ENCODE measurements around the gene YTHDC1. TPM values are rescaled to one million over a fixed set of nuclear protein-coding genes. Genes with fewer than 3 reads are reported as not detected.

YTHDC1 gene
- total RNA-seq, 2 experiments from 2014 or later, result 76.3 to 81.0 TPM

DNA sequence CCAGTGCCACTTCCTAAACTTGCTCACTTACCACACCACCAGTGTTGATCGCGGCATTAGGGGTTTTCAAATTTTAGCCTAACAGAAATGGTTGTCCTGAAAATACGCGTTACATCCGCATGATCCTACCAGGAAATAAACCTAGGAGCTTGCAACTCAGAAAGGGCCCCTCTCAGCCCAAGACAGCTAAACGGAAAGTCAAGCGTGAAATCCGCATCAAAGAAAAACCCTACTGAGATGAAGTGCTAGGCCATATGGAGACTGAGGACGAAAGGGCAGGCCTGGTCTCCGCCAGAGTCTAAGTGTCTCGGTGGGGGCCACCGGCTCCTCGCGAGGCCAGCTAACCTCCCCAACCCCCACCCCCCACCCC is 626 bp downstream of the YTHDC1 start:
- Mint-ChIP-seq H3K36me3 (ENCODE audit: low read depth) (peaks cover 13% of the 10 kb centered on the region), H3K27me3 (ENCODE audit: low read depth) (no peaks in the 10 kb centered on the region), H3K9me3 (no peaks in the 10 kb centered on the region), H3K4me3 (peak overlapping the region; percentile 97), H3K27ac (peak overlapping the region; percentile 99), H3K4me1 (ENCODE audit: low read depth) (peaks cover 35% of the 10 kb centered on the region)
- intact Hi-C loops (cut with micrococcal nuclease), result loop anchor here (2.0 to 10.0 kb wide), 5 partner anchors 14 to 1416 kb away; partner anchors contain the start of gene SULT1B1
- CTCF ChIA-PET, result no interaction called here
- peak; percentile 35 for DNase-seq

DNA sequence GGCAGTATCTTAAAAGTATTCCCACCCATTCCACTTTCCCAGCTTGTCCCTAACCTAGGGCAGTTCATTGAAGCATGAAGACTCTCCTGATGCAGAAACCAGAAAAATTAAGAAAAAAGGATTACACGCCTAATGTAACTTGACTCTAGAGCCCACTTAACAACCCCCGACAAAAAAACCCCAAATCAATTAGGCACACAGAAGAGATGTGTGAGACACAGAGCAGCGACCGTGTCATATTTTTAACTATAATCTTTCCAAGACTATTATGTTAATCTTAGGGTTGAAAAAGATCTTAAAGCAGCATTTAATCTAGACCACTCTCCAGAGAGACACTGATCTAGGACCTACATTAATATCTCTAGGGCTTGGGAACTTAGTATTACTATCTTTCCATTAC is 1.3 kb downstream of the YTHDC1 start:
- no peaks in the 10 kb centered on the region for H3K27me3 Mint-ChIP-seq (ENCODE audit: low read depth)
- H3K27ac Mint-ChIP-seq, result peak overlapping the region; percentile 99
- H3K4me1 Mint-ChIP-seq (ENCODE audit: low read depth), result peaks cover 42% of the 10 kb centered on the region
- peaks cover 14% of the 10 kb centered on the region for H3K36me3 Mint-ChIP-seq (ENCODE audit: low read depth)
- H3K9me3 Mint-ChIP-seq, result no peaks in the 10 kb centered on the region
- H3K4me3 Mint-ChIP-seq, result peak overlapping the region; percentile 97
- no peak for DNase-seq
- CTCF ChIA-PET, result no interaction called here
- intact Hi-C loops (cut with micrococcal nuclease), result loop anchor here (2.0 to 10.0 kb wide), 5 partner anchors 14 to 1416 kb away; partner anchors contain the start of gene SULT1B1

DNA sequence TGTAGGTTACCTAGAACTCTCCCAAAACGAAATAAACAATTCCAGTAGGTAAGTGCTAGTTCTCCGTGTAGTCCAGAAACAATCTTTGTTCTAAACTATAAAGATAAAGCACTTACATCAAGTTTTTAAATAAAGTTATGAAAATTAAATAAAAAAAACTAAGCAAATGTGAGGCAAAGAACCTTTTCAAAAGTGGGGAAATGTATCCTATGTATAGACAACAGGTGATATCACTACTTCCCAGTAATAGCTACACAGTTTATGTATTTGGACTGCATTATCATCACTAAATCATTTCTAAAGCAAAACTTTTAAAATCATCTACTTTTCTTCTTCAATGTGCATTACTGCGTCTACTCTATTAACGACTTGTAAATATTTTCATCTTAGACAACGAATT is 2.0 kb downstream of the YTHDC1 start:
- Mint-ChIP-seq H3K27me3 (ENCODE audit: low read depth) (no peaks in the 10 kb centered on the region), H3K4me3 (peak overlapping the region; percentile 97), H3K4me1 (ENCODE audit: low read depth) (peaks cover 47% of the 10 kb centered on the region), H3K9me3 (no peaks in the 10 kb centered on the region), H3K36me3 (ENCODE audit: low read depth) (peaks cover 14% of the 10 kb centered on the region), H3K27ac (peak overlapping the region; percentile 99)
- CTCF ChIA-PET, result no interaction called here
- intact Hi-C loops (cut with micrococcal nuclease), result loop anchor here (2.0 to 10.0 kb wide), 5 partner anchors 13 to 1417 kb away; partner anchors contain the start of gene SULT1B1
- no peak for DNase-seq

DNA sequence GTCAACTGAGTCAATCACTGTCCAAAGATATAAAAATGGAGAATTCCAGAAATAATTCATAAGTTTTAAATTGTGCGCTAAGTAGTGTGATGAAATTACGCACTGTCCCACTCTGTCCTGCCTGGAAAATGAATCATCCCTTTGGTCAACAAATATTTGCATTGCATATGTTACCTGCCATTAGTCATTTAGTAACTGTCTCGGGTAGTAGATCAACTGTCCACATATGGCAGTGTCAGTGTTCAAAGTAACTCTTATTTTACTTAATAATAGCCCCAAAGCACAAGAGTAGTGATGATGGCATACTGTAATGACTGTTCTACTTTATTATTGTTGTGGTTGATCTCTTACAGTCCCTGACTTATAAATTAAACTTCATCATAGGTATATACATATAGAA is 3.4 kb downstream of the YTHDC1 start:
- Mint-ChIP-seq H3K4me3 (no peak overlapping the region), H3K36me3 (ENCODE audit: low read depth) (peaks cover 17% of the 10 kb centered on the region), H3K27me3 (ENCODE audit: low read depth) (no peaks in the 10 kb centered on the region), H3K27ac (no peak overlapping the region), H3K9me3 (no peaks in the 10 kb centered on the region), H3K4me1 (ENCODE audit: low read depth) (peaks cover 56% of the 10 kb centered on the region)
- intact Hi-C loops (cut with micrococcal nuclease), result loop anchor here (5.0 to 10.0 kb wide), 3 partner anchors 34 to 1418 kb away; partner anchors contain the start of gene SULT1B1
- CTCF ChIA-PET, result no interaction called here
- DNase-seq, result no peak

DNA sequence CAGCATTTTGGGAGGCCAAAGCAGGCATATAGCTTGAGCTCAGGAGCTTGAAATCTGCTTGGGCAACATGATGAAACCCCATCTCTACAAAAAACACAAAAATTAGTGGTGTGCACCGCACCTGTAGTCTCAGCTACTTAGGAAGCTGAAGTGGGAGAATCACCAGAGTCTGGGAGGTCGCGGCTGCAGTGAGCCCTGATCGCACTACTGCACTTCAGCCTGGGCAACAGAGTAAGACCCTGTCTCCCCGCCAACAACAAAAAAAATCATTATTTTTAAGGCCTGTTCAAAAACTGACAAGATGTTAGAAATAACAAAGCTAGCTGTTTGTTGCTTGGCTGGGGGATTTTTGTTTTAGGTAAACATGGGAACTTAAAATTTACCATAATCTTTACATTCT is 5.1 kb downstream of the YTHDC1 start:
- intact Hi-C loops (cut with micrococcal nuclease), result loop anchor here (5.0 to 10.0 kb wide), 3 partner anchors 32 to 1420 kb away; partner anchors contain the start of gene SULT1B1
- no peak for DNase-seq
- peaks cover 15% of the 10 kb centered on the region for H3K36me3 Mint-ChIP-seq (ENCODE audit: low read depth)
- CTCF ChIA-PET, result interaction anchor here (1.2 to 1.4 kb wide), 2 partner anchors 11 to 31 kb away, joined by 3 to 4 read pairs; no protein-coding TSS in a partner anchor
- no peak overlapping the region for H3K27ac Mint-ChIP-seq
- H3K9me3 Mint-ChIP-seq, result no peaks in the 10 kb centered on the region
- H3K27me3 Mint-ChIP-seq (ENCODE audit: low read depth), result no peaks in the 10 kb centered on the region
- peaks cover 67% of the 10 kb centered on the region for H3K4me1 Mint-ChIP-seq (ENCODE audit: low read depth)
- no peak overlapping the region for H3K4me3 Mint-ChIP-seq

DNA sequence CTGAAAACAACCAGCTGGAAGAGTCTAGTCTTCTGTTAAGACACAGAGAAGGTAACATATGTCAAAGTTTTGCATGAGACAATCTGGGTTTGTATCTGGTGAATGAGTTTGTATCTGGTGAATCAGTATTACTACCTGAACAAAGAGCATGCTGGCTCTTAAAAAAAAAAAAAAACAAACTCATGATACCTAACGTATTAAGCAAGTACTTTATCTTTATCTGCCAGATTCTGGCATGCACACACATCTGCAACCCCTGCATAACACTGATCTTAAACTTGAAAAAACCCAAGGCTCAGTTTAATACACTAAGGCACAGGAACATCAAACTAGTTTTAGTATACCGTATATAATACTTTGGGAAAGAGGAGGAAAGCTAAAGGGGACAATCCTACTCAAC is 5.8 kb downstream of the YTHDC1 start:
- CTCF ChIA-PET, result interaction anchor here (1.2 to 1.4 kb wide), 2 partner anchors 11 to 31 kb away, joined by 3 to 4 read pairs; no protein-coding TSS in a partner anchor
- Mint-ChIP-seq H3K9me3 (no peaks in the 10 kb centered on the region), H3K4me1 (ENCODE audit: low read depth) (peaks cover 75% of the 10 kb centered on the region), H3K27ac (no peak overlapping the region), H3K36me3 (ENCODE audit: low read depth) (peaks cover 12% of the 10 kb centered on the region), H3K4me3 (no peak overlapping the region), H3K27me3 (ENCODE audit: low read depth) (no peaks in the 10 kb centered on the region)
- no peak for DNase-seq
- intact Hi-C loops (cut with micrococcal nuclease), result loop anchor here (10.0 kb wide), 1 partner anchor 1421 kb away; the partner anchor contains the start of gene SULT1B1

DNA sequence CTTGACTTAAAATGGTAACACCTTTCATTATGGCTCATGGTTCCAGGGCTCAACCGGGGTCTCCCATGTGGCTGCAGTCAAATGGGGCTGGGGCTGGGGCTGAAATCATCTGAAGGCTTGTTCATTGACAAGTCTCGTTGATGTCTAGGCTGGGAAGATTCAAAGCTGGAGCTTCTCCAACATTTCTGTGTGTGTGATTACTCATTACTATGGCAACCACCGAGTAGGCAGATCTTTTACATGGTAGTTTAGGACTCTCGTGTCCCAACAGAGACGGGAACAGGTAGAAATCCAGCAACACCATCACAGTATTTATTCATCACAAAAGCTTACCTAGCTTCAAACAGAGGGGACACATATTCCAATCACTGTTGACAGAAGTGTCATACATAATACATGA is 7.8 kb downstream of the YTHDC1 start:
- peak overlapping the region; percentile 2 for H3K27ac Mint-ChIP-seq
- peaks cover 75% of the 10 kb centered on the region for H3K4me1 Mint-ChIP-seq (ENCODE audit: low read depth)
- peaks cover 12% of the 10 kb centered on the region for H3K36me3 Mint-ChIP-seq (ENCODE audit: low read depth)
- CTCF ChIA-PET, result interaction anchor here (0.6 to 1.6 kb wide), 2 partner anchors 9 to 301 kb away, joined by 3 read pairs; no protein-coding TSS in a partner anchor
- no peak overlapping the region for H3K4me3 Mint-ChIP-seq
- no peaks in the 10 kb centered on the region for H3K27me3 Mint-ChIP-seq (ENCODE audit: low read depth)
- H3K9me3 Mint-ChIP-seq, result no peaks in the 10 kb centered on the region
- intact Hi-C loops (cut with micrococcal nuclease), result loop anchor here (10.0 kb wide), 1 partner anchor 1423 kb away; the partner anchor contains the start of gene SULT1B1
- DNase-seq, result no peak

DNA sequence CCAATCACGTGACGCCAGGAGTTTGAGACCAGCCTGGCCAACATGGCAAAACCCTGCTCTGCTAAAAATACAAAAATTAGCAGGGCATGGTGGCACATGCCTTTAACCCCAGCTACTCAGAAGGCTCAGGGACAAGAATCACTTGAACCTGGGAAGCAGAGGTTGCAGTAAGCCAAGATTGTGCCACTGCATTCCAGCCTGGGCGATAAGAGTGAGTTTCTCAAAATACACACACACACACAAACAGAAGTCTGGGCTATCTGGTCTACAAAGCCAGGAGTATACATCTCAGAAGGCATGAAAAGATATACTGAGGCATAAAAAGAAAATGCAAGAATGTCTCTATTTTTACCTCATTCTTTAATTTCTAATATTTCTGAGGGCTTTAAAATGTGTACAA is 11.3 kb downstream of the YTHDC1 start:
- Mint-ChIP-seq H3K4me1 (ENCODE audit: low read depth) (peaks cover 56% of the 10 kb centered on the region), H3K9me3 (no peaks in the 10 kb centered on the region), H3K36me3 (ENCODE audit: low read depth) (peaks cover 20% of the 10 kb centered on the region), H3K4me3 (no peak overlapping the region), H3K27ac (no peak overlapping the region), H3K27me3 (ENCODE audit: low read depth) (no peaks in the 10 kb centered on the region)
- DNase-seq, result no peak
- intact Hi-C loops (cut with micrococcal nuclease), result no loop called here
- CTCF ChIA-PET, result no interaction called here

DNA sequence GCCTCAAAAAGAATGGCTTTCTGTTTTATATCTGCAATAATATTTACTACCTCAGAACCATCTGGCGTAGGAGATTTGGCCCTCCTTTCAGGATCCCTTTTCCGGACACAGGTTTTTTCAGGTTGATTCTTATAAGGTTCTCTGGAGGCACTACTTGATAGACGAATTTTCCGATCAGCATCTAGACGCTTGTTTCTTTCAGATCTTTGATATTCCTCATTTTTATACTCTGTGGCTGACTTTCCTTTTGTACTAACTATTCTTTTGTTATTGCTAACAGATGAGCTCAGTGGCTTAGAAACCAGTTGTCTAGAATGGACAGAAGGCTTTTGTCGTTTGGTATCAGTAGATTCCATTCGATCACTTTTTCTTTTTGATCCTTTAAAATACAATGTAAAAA is 12.4 kb downstream of the YTHDC1 start:
- CTCF ChIA-PET, result interaction anchor here (0.6 kb wide), 1 partner anchor 70 kb away, joined by 3 read pairs; no protein-coding TSS in a partner anchor
- peaks cover 55% of the 10 kb centered on the region for H3K4me1 Mint-ChIP-seq (ENCODE audit: low read depth)

DNA sequence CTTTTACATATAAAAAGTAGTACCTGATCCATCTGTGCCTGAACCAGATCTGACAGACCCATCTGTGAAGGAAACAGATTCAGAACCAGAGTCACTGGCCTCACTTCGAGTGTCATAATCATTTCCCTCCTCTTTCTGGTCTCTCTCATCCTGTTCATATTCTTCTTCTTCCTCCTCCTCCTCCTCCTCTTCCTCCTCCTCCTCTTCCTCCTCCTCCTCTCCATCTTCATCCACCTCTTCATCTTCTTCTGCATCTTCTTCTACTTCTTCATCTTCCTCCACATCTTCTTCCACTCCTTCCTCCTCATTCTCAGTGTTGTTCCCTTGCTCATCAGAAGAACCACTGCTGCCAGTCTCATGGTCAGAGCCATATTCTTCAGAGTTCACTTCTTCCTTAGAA is 12.9 kb downstream of the YTHDC1 start:
- no peaks in the 10 kb centered on the region for H3K9me3 Mint-ChIP-seq
- no peak for DNase-seq
- CTCF ChIA-PET, result interaction anchor here (0.7 kb wide), 1 partner anchor 39 kb away, joined by 3 read pairs; no protein-coding TSS in a partner anchor
- peak overlapping the region; percentile 74 for H3K27ac Mint-ChIP-seq
- no peak overlapping the region for H3K4me3 Mint-ChIP-seq
- intact Hi-C loops (cut with micrococcal nuclease), result no loop called here
- H3K4me1 Mint-ChIP-seq (ENCODE audit: low read depth), result peaks cover 51% of the 10 kb centered on the region
- peaks cover 23% of the 10 kb centered on the region for H3K36me3 Mint-ChIP-seq (ENCODE audit: low read depth)
- no peaks in the 10 kb centered on the region for H3K27me3 Mint-ChIP-seq (ENCODE audit: low read depth)

More for the DNA sequence above, 12.4 kb downstream of the YTHDC1 start:
- H3K27me3 Mint-ChIP-seq (ENCODE audit: low read depth), result no peaks in the 10 kb centered on the region
- H3K4me3 Mint-ChIP-seq, result no peak overlapping the region
- DNase-seq, result no peak
- intact Hi-C loops (cut with micrococcal nuclease), result no loop called here
- H3K27ac Mint-ChIP-seq, result peak overlapping the region; percentile 74
- H3K9me3 Mint-ChIP-seq, result no peaks in the 10 kb centered on the region
- H3K36me3 Mint-ChIP-seq (ENCODE audit: low read depth), result peaks cover 24% of the 10 kb centered on the region

DNA sequence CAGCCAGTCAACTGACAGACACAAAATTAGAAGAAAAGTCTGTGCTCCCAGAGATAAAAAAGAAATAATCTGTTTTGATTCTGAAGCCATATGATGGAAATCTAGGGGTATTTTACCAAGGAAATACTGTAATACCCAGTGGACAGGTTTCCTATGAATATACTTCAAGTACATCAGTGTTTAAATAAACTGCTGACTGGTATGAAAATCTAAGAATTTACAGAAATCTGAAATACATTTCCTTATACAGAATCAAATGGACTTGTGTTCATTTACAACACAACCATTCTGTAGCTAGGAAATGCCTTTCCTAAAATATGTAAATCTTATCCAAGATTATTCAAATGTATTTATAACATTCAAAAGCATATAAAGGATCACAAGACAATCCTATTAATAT is 13.4 kb downstream of the YTHDC1 start:
- Mint-ChIP-seq H3K4me3 (no peak overlapping the region), H3K36me3 (ENCODE audit: low read depth) (peaks cover 24% of the 10 kb centered on the region), H3K9me3 (no peaks in the 10 kb centered on the region), H3K4me1 (ENCODE audit: low read depth) (peaks cover 46% of the 10 kb centered on the region), H3K27me3 (ENCODE audit: low read depth) (no peaks in the 10 kb centered on the region), H3K27ac (peak overlapping the region; percentile 74)
- CTCF ChIA-PET, result interaction anchor here (0.7 kb wide), 1 partner anchor 39 kb away, joined by 3 read pairs; no protein-coding TSS in a partner anchor
- DNase-seq, result no peak
- intact Hi-C loops (cut with micrococcal nuclease), result no loop called here

DNA sequence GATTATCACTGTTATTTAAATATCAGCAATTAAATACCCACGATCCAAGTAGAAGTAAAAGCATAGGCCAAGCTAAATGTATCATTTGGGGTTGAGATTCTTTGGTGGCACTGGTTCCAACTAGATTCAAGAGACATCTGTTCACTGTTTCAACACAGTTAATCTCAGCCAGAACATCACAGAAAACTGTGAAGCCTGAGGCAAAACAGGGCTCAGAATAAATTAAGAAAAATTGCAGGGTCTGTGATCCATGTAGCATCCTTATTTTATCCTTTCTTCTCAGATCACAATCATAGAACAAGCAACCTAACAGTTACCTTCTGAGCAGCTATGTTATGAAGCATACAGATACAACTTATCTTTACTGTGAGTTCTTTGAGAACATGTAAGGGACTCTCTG is 23.7 kb downstream of the YTHDC1 start:
- intact Hi-C loops (cut with micrococcal nuclease), result no loop called here
- Mint-ChIP-seq H3K4me3 (no peak overlapping the region), H3K9me3 (no peaks in the 10 kb centered on the region), H3K27me3 (ENCODE audit: low read depth) (no peaks in the 10 kb centered on the region), H3K27ac (no peak overlapping the region), H3K36me3 (ENCODE audit: low read depth) (peaks cover 22% of the 10 kb centered on the region), H3K4me1 (ENCODE audit: low read depth) (no peaks in the 10 kb centered on the region)
- CTCF ChIA-PET, result no interaction called here
- no peak for DNase-seq

Measured in activated naive CD4-positive, alpha-beta T cell treated with anti-CD3 and anti-CD28 coated beads for 36 hours (primary cell).